Fibroblast of villous mesenchyme (primary cell): ENCODE measurements around the gene OR10G2. TPM values are rescaled to one million over a fixed set of nuclear protein-coding genes. Genes with fewer than 3 reads are reported as not detected.
"Not testable (repeated sequence)": the region's sequence is repeated elsewhere in the genome, so short reads cannot be mapped to it uniquely, and the experiment has no call there.

Experiments
- DNase-seq: peaks from one replicate; pipeline ENCODE4 v3.0.0-alpha.2; 2010; ENCODE audit warnings: low read depth
- H3K4me3 ChIP-seq: 2 replicates; pipeline ENCODE4 v1.5.1; 2011; ENCODE audit warnings: low read depth, mild to moderate bottlenecking, low read length
- CTCF ChIP-seq: IDR thresholded peaks from 2 replicates; pipeline ENCODE4 v1.5.1; 2012; ENCODE audit warnings: low read depth, mild to moderate bottlenecking, low read length; ENCODE audit not compliant: insufficient read depth
- total RNA-seq: library from RNA; depleted of rRNA; stranded (reverse); fragments of >200 nt; gene quantifications from 2 replicates; pipeline ENCODE4 v1.2.3, GENCODE V29; 2012

Gene OR10G2
- total RNA-seq, 1 donor: not detected

DNA sequence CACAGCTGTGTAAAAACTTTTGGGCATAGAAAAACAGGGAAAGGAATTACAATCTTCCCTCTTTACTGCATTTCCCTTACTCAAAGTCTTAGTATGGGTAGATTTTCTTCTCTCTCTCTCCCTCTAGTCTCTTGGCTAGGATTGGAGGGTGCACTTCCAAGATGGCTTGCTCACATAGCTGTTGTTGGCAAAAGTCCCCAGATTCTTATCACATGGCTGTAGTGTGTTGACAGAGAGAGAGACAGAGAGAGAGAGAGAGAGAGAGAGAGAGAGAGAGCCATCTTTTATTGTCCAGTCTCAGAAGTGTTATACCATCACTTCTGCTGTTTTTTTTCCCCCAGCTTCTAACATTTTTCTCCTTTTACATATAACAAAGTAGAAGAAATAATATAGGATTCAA lies 12.6 kb upstream of the OR10G2 start:
- H3K4me3 ChIP-seq: no peak overlapping the region
- no peak for DNase-seq
- TF ChIP-seq CTCF: no peak

- no peak overlapping the region for H3K4me3 ChIP-seq
- DNase-seq: no peak
These were observed 8.7 kb upstream of the OR10G2 start for GRCh38 chr14:21643407-21643806.

GRCh38 chr14:21642683-21643082 lies 7.9 kb upstream of the OR10G2 start:
- no peak overlapping the region for H3K4me3 ChIP-seq
- TF ChIP-seq CTCF: no peak
- no peak for DNase-seq

More at GRCh38 chr14:21643407-21643806, 8.7 kb upstream of the OR10G2 start:
- no peak for TF ChIP-seq CTCF

DNA sequence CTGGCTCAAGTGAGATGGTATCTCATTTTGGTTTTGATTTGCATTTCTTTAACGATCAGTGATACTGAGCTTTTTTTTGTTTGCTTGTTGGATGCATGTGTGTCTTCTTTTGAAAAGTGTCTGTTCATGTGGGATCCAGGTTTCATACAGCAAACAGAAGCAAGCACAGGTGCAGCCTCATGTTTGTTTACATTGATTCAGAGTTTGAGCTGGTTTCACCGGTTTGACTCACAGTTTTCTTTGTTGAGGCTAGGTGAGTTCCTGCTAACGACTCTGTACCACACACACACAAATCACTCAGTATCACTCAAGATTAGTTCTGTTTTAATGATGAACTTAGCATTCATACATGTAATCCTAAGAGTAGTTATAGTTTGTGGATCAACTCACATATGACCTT lies 3.7 kb downstream of the OR10G2 start:
- no peak overlapping the region for H3K4me3 ChIP-seq
- no peak for DNase-seq

DNA sequence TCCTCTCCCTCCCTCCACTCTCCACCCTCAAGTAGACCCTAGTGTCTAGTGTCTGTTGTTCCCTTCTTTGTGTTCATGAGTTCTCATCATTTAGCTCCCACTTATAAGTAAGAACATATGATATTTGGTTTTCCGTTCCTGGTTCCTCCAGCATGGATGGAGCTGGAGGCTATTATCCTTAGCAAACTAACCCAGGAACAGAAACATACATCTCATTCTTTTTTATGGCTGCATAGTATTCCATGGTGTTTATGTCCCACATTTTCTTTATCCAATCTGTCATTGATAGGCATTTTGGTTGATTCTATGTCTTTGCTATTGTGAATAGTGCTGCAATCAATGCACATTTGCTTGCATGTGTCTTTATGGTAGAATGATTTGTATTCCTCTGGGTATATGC lies 4.2 kb downstream of the OR10G2 start:
- H3K4me3 ChIP-seq, DNase-seq: not testable (repeated sequence)

More for the DNA sequence above, 3.7 kb downstream of the OR10G2 start:
- TF ChIP-seq CTCF: no peak

DNA sequence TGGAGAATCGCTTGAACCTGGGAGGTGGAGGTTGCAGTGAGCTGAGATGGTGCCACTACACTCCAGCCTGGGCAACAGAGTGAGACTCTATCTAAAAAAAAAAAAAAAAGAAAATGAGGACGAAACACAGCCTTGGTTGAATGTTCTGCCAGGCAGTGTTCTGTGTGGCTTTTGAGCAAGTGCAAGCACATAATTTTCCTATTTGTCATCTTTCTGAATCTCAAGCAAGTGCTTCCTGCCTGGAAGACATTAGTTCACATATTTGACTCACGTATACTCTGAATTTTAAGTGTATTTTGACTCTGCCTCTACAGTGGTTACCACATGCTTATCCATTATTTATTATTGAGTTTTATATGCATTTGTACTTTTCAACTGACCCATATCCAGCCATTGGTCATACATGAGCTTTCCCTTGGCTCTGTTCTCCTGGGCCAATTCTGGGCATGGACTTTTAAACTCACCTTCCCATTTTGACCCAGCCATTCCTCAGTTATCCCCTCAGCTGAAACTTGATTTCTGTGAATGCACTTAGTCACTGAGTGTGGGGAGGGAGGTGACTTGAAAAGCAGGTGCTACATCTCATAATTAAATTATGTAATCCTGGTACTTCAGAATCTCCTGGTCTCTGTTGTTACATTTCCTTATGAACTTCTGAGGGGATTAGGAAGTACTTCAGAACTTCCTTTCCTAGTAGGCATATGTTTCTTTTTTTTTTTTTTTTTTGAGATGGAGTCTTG lies 8.1 kb downstream of the OR10G2 start:
- no peak overlapping the region for H3K4me3 ChIP-seq
- no peak for TF ChIP-seq CTCF
- peak; percentile 49 for DNase-seq

DNA sequence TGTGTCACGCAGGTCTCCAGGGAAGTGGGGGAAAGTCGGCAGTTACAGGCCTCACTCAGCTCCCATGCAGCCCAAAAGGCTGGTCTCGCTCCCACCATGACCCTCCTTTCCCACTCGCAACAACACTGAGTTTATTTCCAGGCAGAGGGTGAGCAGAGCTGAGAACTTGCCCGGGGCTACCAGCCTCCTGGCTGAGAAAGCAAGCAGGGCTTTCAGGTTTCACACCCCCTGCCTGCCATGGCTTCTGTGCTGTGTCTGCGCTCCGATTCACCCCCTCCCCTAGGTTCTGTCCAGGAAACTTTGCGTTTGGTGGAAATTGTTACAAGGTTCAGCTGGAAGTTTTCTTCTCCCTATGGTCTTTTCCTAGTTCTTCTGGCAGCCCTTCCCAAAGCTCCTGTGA lies 17.1 kb downstream of the OR10G2 start:
- TF ChIP-seq CTCF: no peak

More for the DNA sequence above, 17.1 kb downstream of the OR10G2 start:
- no peak for DNase-seq
- H3K4me3 ChIP-seq: no peak overlapping the region
